Caco-2 (cell line): ENCODE measurements around the gene HADHA. TPM values are rescaled to one million over a fixed set of nuclear protein-coding genes. Genes with fewer than 3 reads are reported as not detected.

ENCODE experiments used
- BruUV-seq: library from RNA; stranded (reverse); fragments of 400-500 nt; replicated peaks from 2 replicates; lab custom pipeline; 2021; lab: Mats Ljungman, UMichigan
- CTCF ChIA-PET: fragments of 300-600 bp; sonication (Branson Sonifier 250); formaldehyde crosslinking; loops from one replicate; lab custom pipeline; 2022; ENCODE audit warnings: antibody characterized with exemption; lab: Charles Lee
- POLR2A ChIA-PET: fragments of 300-600 bp; sonication (Branson Sonifier 250); formaldehyde crosslinking; loops from one replicate; lab custom pipeline; 2022; ENCODE audit warnings: antibody characterized with exemption; lab: Charles Lee
- DNase-seq, 2 experiments: peaks; one replicate each; pipeline versions ENCODE4 v3.0.0 to v3.0.0-alpha.2; 2020 to 2022
- H3K27me3 ChIP-seq: replicated peaks from 2 replicates; pipeline ENCODE4 v1.6.0; 2011; ENCODE audit warnings: low read length; ENCODE audit not compliant: control insufficient read depth, insufficient read depth
- H3K36me3 ChIP-seq: 2 replicates; pipeline ENCODE4 v1.5.1; 2011; ENCODE audit warnings: low read length; ENCODE audit not compliant: control insufficient read depth, insufficient read depth
- H3K4me1 ChIP-seq: fragments of 250-450 bp; sonication (Bioruptor Pico); 2 replicates; pipeline ENCODE4 v1.5.1; 2020; ENCODE audit warnings: mild to moderate bottlenecking
- H3K4me3 ChIP-seq: 2 replicates; pipeline ENCODE4 v1.5.1; 2011; ENCODE audit warnings: low read depth, mild to moderate bottlenecking, control low read depth, low read length
- H3K9me3 ChIP-seq: fragments of 250-450 bp; sonication (Bioruptor Pico); 2 replicates; pipeline ENCODE4 v1.5.1; 2020; ENCODE audit warnings: mild to moderate bottlenecking, moderate library complexity
- H3K27ac Mint-ChIP-seq: one replicate; pipeline ENCODE4 v1.8.0; 2022; ENCODE audit warnings: mixed read lengths; ENCODE audit not compliant: unreplicated experiment
- H3K27me3 Mint-ChIP-seq: one replicate; pipeline ENCODE4 v1.8.0; 2022; ENCODE audit warnings: mixed read lengths; ENCODE audit not compliant: insufficient read depth, unreplicated experiment
- H3K36me3 Mint-ChIP-seq: one replicate; pipeline ENCODE4 v1.8.0; 2022; ENCODE audit warnings: mild to moderate bottlenecking, mixed read lengths; ENCODE audit not compliant: insufficient read depth, unreplicated experiment
- H3K4me1 Mint-ChIP-seq: one replicate; pipeline ENCODE4 v1.8.0; 2022; ENCODE audit warnings: low read depth, mixed read lengths; ENCODE audit not compliant: unreplicated experiment
- H3K4me3 Mint-ChIP-seq: one replicate; pipeline ENCODE4 v1.8.0; 2022; ENCODE audit warnings: mild to moderate bottlenecking, moderate library complexity, mixed read lengths; ENCODE audit not compliant: unreplicated experiment
- H3K9me3 Mint-ChIP-seq: one replicate; pipeline ENCODE4 v1.8.0; 2022; ENCODE audit warnings: mixed read lengths; ENCODE audit not compliant: unreplicated experiment
- intact Hi-C: fragments of 100-400 bp; cut with micrococcal nuclease; formaldehyde crosslinking; loops from one replicate; pipeline ENCODE4 v1.10.0; 2022; ENCODE audit not compliant: unreplicated experiment
- total RNA-seq: library from RNA; stranded (reverse); gene quantifications from 2 replicates; pipeline ENCODE4 v1.2.3, GENCODE V29; 2022
- TF ChIP-seq, protein P1 (sequence below), 2 experiments: fragments of 200-600 bp in 1 of 2; IDR thresholded peaks; 1 replicate in 1 of 2; 2 replicates in 1 of 2; pipeline versions ENCODE4 v1.5.1 to v1.8.0; 2011 to 2022; ENCODE audit warnings: antibody characterized with exemption in 1 of 2, control low read depth in 1 of 2, inconsistent platforms in 1 of 2, low read depth in 1 of 2, low read length in 1 of 2, mild to moderate bottlenecking in 1 of 2, moderate library complexity in 1 of 2; ENCODE audit not compliant: insufficient read depth in 1 of 2, severe bottlenecking in 1 of 2, unreplicated experiment in 1 of 2

HADHA gene
- total RNA-seq, 1 experiment from 2014 or later = 143 TPM

GRCh38 chr2:26217720-26218119, 26.7 kb downstream of the HADHA start:
- Mint-ChIP-seq H3K9me3 (no peaks in the 10 kb centered on the region), H3K4me3 (no peak overlapping the region), H3K4me1 (no peaks in the 10 kb centered on the region), H3K36me3 (peaks cover 44% of the 10 kb centered on the region), H3K27ac (no peak overlapping the region), H3K27me3 (no peaks in the 10 kb centered on the region)
- H3K4me1 ChIP-seq = no peaks in the 10 kb centered on the region
- intact Hi-C loops = no loop called here
- H3K9me3 ChIP-seq = no peaks in the 10 kb centered on the region
- no TSS peak for BruUV-seq
- DNase-seq = no peak
- no peaks in the 10 kb centered on the region for H3K27me3 ChIP-seq
- peaks cover 1% of the 10 kb centered on the region; the same call in 1 of the 2 replicates for H3K36me3 ChIP-seq
- no peak overlapping the region for H3K4me3 ChIP-seq
- TF ChIP-seq, protein P1, sequence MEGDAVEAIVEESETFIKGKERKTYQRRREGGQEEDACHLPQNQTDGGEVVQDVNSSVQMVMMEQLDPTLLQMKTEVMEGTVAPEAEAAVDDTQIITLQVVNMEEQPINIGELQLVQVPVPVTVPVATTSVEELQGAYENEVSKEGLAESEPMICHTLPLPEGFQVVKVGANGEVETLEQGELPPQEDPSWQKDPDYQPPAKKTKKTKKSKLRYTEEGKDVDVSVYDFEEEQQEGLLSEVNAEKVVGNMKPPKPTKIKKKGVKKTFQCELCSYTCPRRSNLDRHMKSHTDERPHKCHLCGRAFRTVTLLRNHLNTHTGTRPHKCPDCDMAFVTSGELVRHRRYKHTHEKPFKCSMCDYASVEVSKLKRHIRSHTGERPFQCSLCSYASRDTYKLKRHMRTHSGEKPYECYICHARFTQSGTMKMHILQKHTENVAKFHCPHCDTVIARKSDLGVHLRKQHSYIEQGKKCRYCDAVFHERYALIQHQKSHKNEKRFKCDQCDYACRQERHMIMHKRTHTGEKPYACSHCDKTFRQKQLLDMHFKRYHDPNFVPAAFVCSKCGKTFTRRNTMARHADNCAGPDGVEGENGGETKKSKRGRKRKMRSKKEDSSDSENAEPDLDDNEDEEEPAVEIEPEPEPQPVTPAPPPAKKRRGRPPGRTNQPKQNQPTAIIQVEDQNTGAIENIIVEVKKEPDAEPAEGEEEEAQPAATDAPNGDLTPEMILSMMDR (IDR thresholded peaks at IDR 0.05; ENCODE audit: insufficient read depth in 1 of 2, low read depth in 1 of 2, low read length in 1 of 2, severe bottlenecking in 1 of 2, unreplicated experiment in 1 of 2) = no peak
- ChIA-PET CTCF (no interaction called here), POLR2A (no interaction called here)

DNA sequence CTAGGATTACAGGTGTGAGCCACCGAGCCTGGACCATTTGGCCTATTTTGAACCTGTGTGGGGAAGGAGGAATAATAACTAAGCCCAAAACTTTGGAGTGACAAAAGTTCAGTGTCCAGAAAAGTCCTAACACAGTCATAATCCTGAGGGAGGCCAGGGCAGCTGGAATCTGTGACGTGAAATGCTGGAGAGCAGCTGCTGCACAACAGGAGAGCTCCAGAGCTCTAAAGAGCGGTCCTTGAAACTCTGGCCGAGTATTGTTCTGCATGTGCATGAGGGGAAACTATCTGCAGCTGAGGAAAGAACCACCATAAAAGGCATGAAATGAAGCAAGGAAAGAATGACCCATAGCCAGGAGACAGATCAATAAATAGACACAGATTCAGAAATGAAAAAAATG, 27.8 kb downstream of the HADHA start:
- TF ChIP-seq, protein P1 (IDR thresholded peaks at IDR 0.05; ENCODE audit: insufficient read depth in 1 of 2, low read depth in 1 of 2, low read length in 1 of 2, severe bottlenecking in 1 of 2, unreplicated experiment in 1 of 2) = no peak
- no peak overlapping the region for H3K27ac Mint-ChIP-seq
- Histone ChIP-seq H3K36me3 (peaks cover 1% of the 10 kb centered on the region; the same call in 1 of the 2 replicates), H3K4me3 (no peak overlapping the region), H3K9me3 (no peaks in the 10 kb centered on the region), H3K27me3 (no peaks in the 10 kb centered on the region), H3K4me1 (no peaks in the 10 kb centered on the region)
- no peaks in the 10 kb centered on the region for H3K27me3 Mint-ChIP-seq
- BruUV-seq = no TSS peak
- ChIA-PET POLR2A (no interaction called here), CTCF (no interaction called here)
- intact Hi-C loops = no loop called here
- no peak for DNase-seq
- peaks cover 54% of the 10 kb centered on the region for H3K36me3 Mint-ChIP-seq
- no peaks in the 10 kb centered on the region for H3K4me1 Mint-ChIP-seq
- no peak overlapping the region for H3K4me3 Mint-ChIP-seq
- H3K9me3 Mint-ChIP-seq = no peaks in the 10 kb centered on the region

GRCh38 chr2:26215833-26216232, 28.6 kb downstream of the HADHA start:
- H3K27me3 ChIP-seq = no peaks in the 10 kb centered on the region
- no peak overlapping the region for H3K4me3 ChIP-seq
- BruUV-seq = no TSS peak
- Mint-ChIP-seq H3K27me3 (no peaks in the 10 kb centered on the region), H3K4me1 (no peaks in the 10 kb centered on the region), H3K9me3 (no peaks in the 10 kb centered on the region), H3K36me3 (peaks cover 56% of the 10 kb centered on the region), H3K4me3 (no peak overlapping the region), H3K27ac (no peak overlapping the region)
- CTCF ChIA-PET = no interaction called here
- intact Hi-C loops = no loop called here
- TF ChIP-seq, protein P1 (IDR thresholded peaks at IDR 0.05; ENCODE audit: insufficient read depth in 1 of 2, low read depth in 1 of 2, low read length in 1 of 2, severe bottlenecking in 1 of 2, unreplicated experiment in 1 of 2) = no peak
- DNase-seq = no peak
- peaks cover 1% of the 10 kb centered on the region; the same call in 1 of the 2 replicates for H3K36me3 ChIP-seq
- H3K9me3 ChIP-seq = no peaks in the 10 kb centered on the region
- POLR2A ChIA-PET = no interaction called here
- no peaks in the 10 kb centered on the region for H3K4me1 ChIP-seq
